Measurements from ENCODE around the gene IRF6.
A peak's percentile ranks its signal among the peaks of the same experiment; 100 is the strongest.

IRF6 gene

GRCh38 chr1:209837671-209838070, 31.7 kb upstream of the IRF6 start:
- no peak for TF ChIP-seq TCF4 (CRISPR knock-in tag; IDR thresholded peaks at IDR 0.05; ENCODE audit: borderline replicate concordance)
- TF ChIP-seq ZNF565 (CRISPR knock-in tag; conservative IDR thresholded peaks at IDR 0.05; ENCODE audit: low read depth), result no peak
- TF ChIP-seq, protein P1, sequence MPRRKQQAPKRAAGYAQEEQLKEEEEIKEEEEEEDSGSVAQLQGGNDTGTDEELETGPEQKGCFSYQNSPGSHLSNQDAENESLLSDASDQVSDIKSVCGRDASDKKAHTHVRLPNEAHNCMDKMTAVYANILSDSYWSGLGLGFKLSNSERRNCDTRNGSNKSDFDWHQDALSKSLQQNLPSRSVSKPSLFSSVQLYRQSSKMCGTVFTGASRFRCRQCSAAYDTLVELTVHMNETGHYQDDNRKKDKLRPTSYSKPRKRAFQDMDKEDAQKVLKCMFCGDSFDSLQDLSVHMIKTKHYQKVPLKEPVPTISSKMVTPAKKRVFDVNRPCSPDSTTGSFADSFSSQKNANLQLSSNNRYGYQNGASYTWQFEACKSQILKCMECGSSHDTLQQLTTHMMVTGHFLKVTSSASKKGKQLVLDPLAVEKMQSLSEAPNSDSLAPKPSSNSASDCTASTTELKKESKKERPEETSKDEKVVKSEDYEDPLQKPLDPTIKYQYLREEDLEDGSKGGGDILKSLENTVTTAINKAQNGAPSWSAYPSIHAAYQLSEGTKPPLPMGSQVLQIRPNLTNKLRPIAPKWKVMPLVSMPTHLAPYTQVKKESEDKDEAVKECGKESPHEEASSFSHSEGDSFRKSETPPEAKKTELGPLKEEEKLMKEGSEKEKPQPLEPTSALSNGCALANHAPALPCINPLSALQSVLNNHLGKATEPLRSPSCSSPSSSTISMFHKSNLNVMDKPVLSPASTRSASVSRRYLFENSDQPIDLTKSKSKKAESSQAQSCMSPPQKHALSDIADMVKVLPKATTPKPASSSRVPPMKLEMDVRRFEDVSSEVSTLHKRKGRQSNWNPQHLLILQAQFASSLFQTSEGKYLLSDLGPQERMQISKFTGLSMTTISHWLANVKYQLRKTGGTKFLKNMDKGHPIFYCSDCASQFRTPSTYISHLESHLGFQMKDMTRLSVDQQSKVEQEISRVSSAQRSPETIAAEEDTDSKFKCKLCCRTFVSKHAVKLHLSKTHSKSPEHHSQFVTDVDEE (CRISPR knock-in tag; IDR thresholded peaks at IDR 0.05), result no peak
- TF ChIP-seq OSR1 (CRISPR knock-in tag; IDR thresholded peaks at IDR 0.05), result no peak
- TF ChIP-seq, protein P2, sequence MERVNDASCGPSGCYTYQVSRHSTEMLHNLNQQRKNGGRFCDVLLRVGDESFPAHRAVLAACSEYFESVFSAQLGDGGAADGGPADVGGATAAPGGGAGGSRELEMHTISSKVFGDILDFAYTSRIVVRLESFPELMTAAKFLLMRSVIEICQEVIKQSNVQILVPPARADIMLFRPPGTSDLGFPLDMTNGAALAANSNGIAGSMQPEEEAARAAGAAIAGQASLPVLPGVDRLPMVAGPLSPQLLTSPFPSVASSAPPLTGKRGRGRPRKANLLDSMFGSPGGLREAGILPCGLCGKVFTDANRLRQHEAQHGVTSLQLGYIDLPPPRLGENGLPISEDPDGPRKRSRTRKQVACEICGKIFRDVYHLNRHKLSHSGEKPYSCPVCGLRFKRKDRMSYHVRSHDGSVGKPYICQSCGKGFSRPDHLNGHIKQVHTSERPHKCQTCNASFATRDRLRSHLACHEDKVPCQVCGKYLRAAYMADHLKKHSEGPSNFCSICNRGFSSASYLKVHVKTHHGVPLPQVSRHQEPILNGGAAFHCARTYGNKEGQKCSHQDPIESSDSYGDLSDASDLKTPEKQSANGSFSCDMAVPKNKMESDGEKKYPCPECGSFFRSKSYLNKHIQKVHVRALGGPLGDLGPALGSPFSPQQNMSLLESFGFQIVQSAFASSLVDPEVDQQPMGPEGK (CRISPR knock-in tag; IDR thresholded peaks at IDR 0.05; ENCODE audit: borderline replicate concordance), result no peak
- TF ChIP-seq, protein P3, sequence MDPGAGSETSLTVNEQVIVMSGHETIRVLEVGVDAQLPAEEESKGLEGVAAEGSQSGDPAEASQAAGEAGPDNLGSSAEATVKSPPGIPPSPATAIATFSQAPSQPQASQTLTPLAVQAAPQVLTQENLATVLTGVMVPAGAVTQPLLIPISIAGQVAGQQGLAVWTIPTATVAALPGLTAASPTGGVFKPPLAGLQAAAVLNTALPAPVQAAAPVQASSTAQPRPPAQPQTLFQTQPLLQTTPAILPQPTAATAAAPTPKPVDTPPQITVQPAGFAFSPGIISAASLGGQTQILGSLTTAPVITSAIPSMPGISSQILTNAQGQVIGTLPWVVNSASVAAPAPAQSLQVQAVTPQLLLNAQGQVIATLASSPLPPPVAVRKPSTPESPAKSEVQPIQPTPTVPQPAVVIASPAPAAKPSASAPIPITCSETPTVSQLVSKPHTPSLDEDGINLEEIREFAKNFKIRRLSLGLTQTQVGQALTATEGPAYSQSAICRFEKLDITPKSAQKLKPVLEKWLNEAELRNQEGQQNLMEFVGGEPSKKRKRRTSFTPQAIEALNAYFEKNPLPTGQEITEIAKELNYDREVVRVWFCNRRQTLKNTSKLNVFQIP (CRISPR knock-in tag; IDR thresholded peaks at IDR 0.05; ENCODE audit: borderline replicate concordance, low read depth), result no peak
- no peak for TF ChIP-seq ZFP3 (CRISPR knock-in tag; IDR thresholded peaks at IDR 0.05)
- no peak for TF ChIP-seq ZC3H10 (CRISPR knock-in tag; IDR thresholded peaks at IDR 0.05)
- no peak for TF ChIP-seq ESRRG (CRISPR knock-in tag; IDR thresholded peaks at IDR 0.05)
- TF ChIP-seq TOX (CRISPR knock-in tag; IDR thresholded peaks at IDR 0.05; ENCODE audit: borderline replicate concordance), result no peak
- no peak for TF ChIP-seq GLIS3 (CRISPR knock-in tag; IDR thresholded peaks at IDR 0.05)
- no peak for TF ChIP-seq ZNF8 (CRISPR knock-in tag; IDR thresholded peaks at IDR 0.05)
- no peak for TF ChIP-seq CSDC2 (CRISPR knock-in tag; IDR thresholded peaks at IDR 0.05)
- no peak for TF ChIP-seq ZFP30 (CRISPR knock-in tag; IDR thresholded peaks at IDR 0.05)
- no peak for TF ChIP-seq ZNF70 (CRISPR knock-in tag; IDR thresholded peaks at IDR 0.05)
- no peak for TF ChIP-seq SNAI2 (CRISPR knock-in tag; IDR thresholded peaks at IDR 0.05)
- TF ChIP-seq RARB (CRISPR knock-in tag; IDR thresholded peaks at IDR 0.05), result no peak
- no peak for TF ChIP-seq PPARA (CRISPR knock-in tag; IDR thresholded peaks at IDR 0.05; ENCODE audit: borderline replicate concordance)
- no peak for ATAC-seq

- TF ChIP-seq RARB (CRISPR knock-in tag; IDR thresholded peaks at IDR 0.05), result 0 out of 2 replicates have a peak, but pooled peaks have one; percentile 35
- no peak for TF ChIP-seq ZFP3 (CRISPR knock-in tag; IDR thresholded peaks at IDR 0.05)
- TF ChIP-seq, protein P2 (CRISPR knock-in tag; IDR thresholded peaks at IDR 0.05; ENCODE audit: borderline replicate concordance), result no peak
These were observed 29.9 kb upstream of the IRF6 start for GRCh38 chr1:209835782-209836298.

GRCh38 chr1:209831615-209832014, 25.7 kb upstream of the IRF6 start:
- TF ChIP-seq RARB (CRISPR knock-in tag; IDR thresholded peaks at IDR 0.05) (no peak), ZFP30 (CRISPR knock-in tag; IDR thresholded peaks at IDR 0.05) (no peak), OSR1 (CRISPR knock-in tag; IDR thresholded peaks at IDR 0.05) (no peak), ARNTL (CRISPR knock-in tag; IDR thresholded peaks at IDR 0.05; ENCODE audit: borderline replicate concordance, low read depth) (no peak), ZC3H10 (CRISPR knock-in tag; IDR thresholded peaks at IDR 0.05) (no peak), SNAI2 (CRISPR knock-in tag; IDR thresholded peaks at IDR 0.05) (no peak), ZNF70 (CRISPR knock-in tag; IDR thresholded peaks at IDR 0.05) (no peak), ESRRG (CRISPR knock-in tag; IDR thresholded peaks at IDR 0.05) (no peak), GLIS3 (CRISPR knock-in tag; IDR thresholded peaks at IDR 0.05) (no peak), ISL1 (CRISPR knock-in tag; IDR thresholded peaks at IDR 0.05) (no peak)
- TF ChIP-seq, protein P2 (CRISPR knock-in tag; IDR thresholded peaks at IDR 0.05; ENCODE audit: borderline replicate concordance), result no peak
- TF ChIP-seq, protein P3 (CRISPR knock-in tag; IDR thresholded peaks at IDR 0.05; ENCODE audit: borderline replicate concordance, low read depth), result no peak; the same call in 1 of the 2 replicates
- TF ChIP-seq, protein P4, sequence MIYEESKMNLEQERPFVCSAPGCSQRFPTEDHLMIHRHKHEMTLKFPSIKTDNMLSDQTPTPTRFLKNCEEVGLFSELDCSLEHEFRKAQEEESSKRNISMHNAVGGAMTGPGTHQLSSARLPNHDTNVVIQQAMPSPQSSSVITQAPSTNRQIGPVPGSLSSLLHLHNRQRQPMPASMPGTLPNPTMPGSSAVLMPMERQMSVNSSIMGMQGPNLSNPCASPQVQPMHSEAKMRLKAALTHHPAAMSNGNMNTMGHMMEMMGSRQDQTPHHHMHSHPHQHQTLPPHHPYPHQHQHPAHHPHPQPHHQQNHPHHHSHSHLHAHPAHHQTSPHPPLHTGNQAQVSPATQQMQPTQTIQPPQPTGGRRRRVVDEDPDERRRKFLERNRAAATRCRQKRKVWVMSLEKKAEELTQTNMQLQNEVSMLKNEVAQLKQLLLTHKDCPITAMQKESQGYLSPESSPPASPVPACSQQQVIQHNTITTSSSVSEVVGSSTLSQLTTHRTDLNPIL (CRISPR knock-in tag; IDR thresholded peaks at IDR 0.05; ENCODE audit: low read depth), result no peak

More at GRCh38 chr1:209835782-209836298, 29.9 kb upstream of the IRF6 start:
- no peak; the same call in 2 of the 3 replicates for ATAC-seq

More at GRCh38 chr1:209831615-209832014, 25.7 kb upstream of the IRF6 start:
- peak; percentile 57 for ATAC-seq

All from SK-N-SH treated with all-trans-retinoic acid at 6 μM for 48 hours (cell line).